Gastrocnemius medialis (tissue), 4 donors: ENCODE results near the gene RAD18.

ENCODE experiments used
- CTCF ChIP-seq, 5 experiments: fragments of 450-650 bp in 3 of 5; fragments of 200-600 bp in 2 of 5; sonication (generic) in 2 of 5; IDR thresholded peaks in 4 of 5; conservative IDR thresholded peaks in 1 of 5; 1 replicate in 4 of 5; 2 replicates in 1 of 5; pipeline ENCODE4 v1.5.1; 2016 to 2019; ENCODE audit warnings: antibody characterized with exemption in 5 of 5, mild to moderate bottlenecking in 3 of 5, moderate library complexity in 3 of 5
- POLR2A ChIP-seq, 2 donors: fragments of 450-650 bp; IDR thresholded peaks; one replicate each; pipeline ENCODE4 v1.6.1; 2017; ENCODE audit warnings: antibody characterized with exemption in 2 of 2, mild to moderate bottlenecking in 2 of 2, moderate library complexity in 2 of 2

DNA sequence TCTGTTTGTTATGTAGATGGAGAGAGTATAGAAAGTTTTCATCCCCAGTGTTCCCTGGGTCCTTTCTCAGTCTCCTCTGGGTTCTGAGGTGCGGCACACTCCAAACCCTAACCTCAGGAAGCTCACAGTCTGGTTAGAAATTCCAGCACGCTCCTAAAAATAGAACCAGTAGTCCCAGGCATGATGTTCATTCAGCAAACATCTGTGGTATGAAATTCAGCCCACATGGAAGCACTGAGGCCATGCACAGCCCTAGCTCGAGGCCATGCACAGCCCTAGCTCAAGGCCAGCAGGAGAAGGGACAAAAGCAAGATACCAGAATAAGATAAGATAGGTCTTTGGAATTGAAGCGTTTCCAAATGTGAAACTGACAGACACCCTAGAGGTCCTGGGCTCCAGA, 111.6 kb downstream of the RAD18 start:
- TF ChIP-seq CTCF (IDR thresholded peaks at IDR 0.05 in 4 of 5, conservative IDR thresholded peaks at IDR 0.05 in 1 of 5), result no peak
- TF ChIP-seq POLR2A (IDR thresholded peaks at IDR 0.05), result no peak
